Stimulated activated CD4-positive, alpha-beta T cell treated with anti-CD3 and anti-CD28 coated beads, Interleukin-2, amount 100 ng/mL, for 48 hours (primary cell): Measurements from ENCODE around the gene GRB10.
"Not testable (repeated sequence)": the region's sequence is repeated elsewhere in the genome, so short reads cannot be mapped to it uniquely, and the experiment has no call there.

Experiments
- DNase-seq, 2 donors: peaks; one replicate each; pipeline ENCODE4 v3.0.0-alpha.2; 2020

Gene GRB10

GRCh38 chr7:50775836-50776235, 6.9 kb downstream of the GRB10 start:
- DNase-seq: no peak

GRCh38 chr7:50775231-50775630, 7.5 kb downstream of the GRB10 start:
- DNase-seq: no peak

GRCh38 chr7:50774319-50774718, 8.4 kb downstream of the GRB10 start:
- DNase-seq: no peak

- not testable (repeated sequence) for DNase-seq
Measured at GRCh38 chr7:50773071-50773470, 9.6 kb downstream of the GRB10 start.

- no peak for DNase-seq
Measured at GRCh38 chr7:50771120-50772002, 11.3 kb downstream of the GRB10 start.

GRCh38 chr7:50768485-50769474, 13.9 kb downstream of the GRB10 start:
- no peak for DNase-seq

- no peak for DNase-seq
Measured at GRCh38 chr7:50766849-50767207, 15.9 kb downstream of the GRB10 start.

GRCh38 chr7:50766106-50766848, 16.4 kb downstream of the GRB10 start:
- DNase-seq: no peak

GRCh38 chr7:50762337-50762736, 20.4 kb downstream of the GRB10 start:
- DNase-seq: no peak

GRCh38 chr7:50761713-50762112, 21.0 kb downstream of the GRB10 start:
- no peak for DNase-seq

GRCh38 chr7:50757703-50758390, 24.8 kb downstream of the GRB10 start:
- DNase-seq: no peak

- no peak for DNase-seq
Measured at GRCh38 chr7:50756180-50756579, 26.5 kb downstream of the GRB10 start.

GRCh38 chr7:50754684-50755083, 28.0 kb downstream of the GRB10 start:
- DNase-seq: no peak

GRCh38 chr7:50754241-50754640, 28.5 kb downstream of the GRB10 start:
- no peak for DNase-seq

- no peak for DNase-seq
Measured at GRCh38 chr7:50752422-50752821, 30.3 kb downstream of the GRB10 start.

GRCh38 chr7:50751146-50751545, 31.6 kb downstream of the GRB10 start:
- DNase-seq: no peak

- DNase-seq: no peak
Measured at GRCh38 chr7:50749896-50750295, 32.8 kb downstream of the GRB10 start.

- DNase-seq: no peak
Measured at GRCh38 chr7:50748472-50748871, 34.2 kb downstream of the GRB10 start.

- DNase-seq: no peak
Measured at GRCh38 chr7:50745835-50746234, 36.9 kb downstream of the GRB10 start.

GRCh38 chr7:50745336-50745735, 37.4 kb downstream of the GRB10 start:
- no peak for DNase-seq

GRCh38 chr7:50743893-50744292, 38.8 kb downstream of the GRB10 start:
- DNase-seq: no peak

GRCh38 chr7:50743016-50743415, 39.7 kb downstream of the GRB10 start:
- no peak for DNase-seq
